Neural progenitor cell (in vitro differentiated cells): ENCODE data around the gene MCUR1. TPM values are rescaled to one million over a fixed set of nuclear protein-coding genes. Genes with fewer than 3 reads are reported as not detected.
A peak's percentile ranks its signal among the peaks of the same experiment; 100 is the strongest.
"Not testable (repeated sequence)": the region's sequence is repeated elsewhere in the genome, so short reads cannot be mapped to it uniquely, and the experiment has no call there.

ENCODE experiments used
- DNase-seq: peaks from one replicate; pipeline ENCODE4 v3.0.0-alpha.2; 2016; ENCODE audit warnings: low spot score
- H2AFZ ChIP-seq: fragments of 200-600 bp; sonication (generic); replicated peaks from 2 replicates; pipeline ENCODE4 v1.6.1; 2016; ENCODE audit warnings: antibody characterized with exemption
- H3F3A ChIP-seq: fragments of 200-600 bp; sonication (generic); 2 replicates; pipeline ENCODE4 v1.6.1; 2016; ENCODE audit warnings: antibody characterized with exemption, low read depth
- H3K27ac ChIP-seq: fragments of 200-600 bp; sonication (generic); 2 replicates; pipeline ENCODE4 v1.5.1; 2016; ENCODE audit warnings: mild to moderate bottlenecking
- H3K27me3 ChIP-seq: fragments of 200-600 bp; sonication (generic); 2 replicates; pipeline ENCODE4 v1.6.1; 2016; ENCODE audit warnings: mild to moderate bottlenecking, moderate library complexity
- H3K36me3 ChIP-seq: fragments of 200-600 bp; sonication (generic); 2 replicates; pipeline ENCODE4 v1.5.1; 2016
- H3K4me1 ChIP-seq: fragments of 200-600 bp; sonication (generic); 2 replicates; pipeline ENCODE4 v1.6.1; 2016; ENCODE audit warnings: mixed run types
- H3K4me2 ChIP-seq: fragments of 200-600 bp; sonication (generic); 2 replicates; pipeline ENCODE4 v1.6.1; 2016
- H3K4me3 ChIP-seq: fragments of 200-600 bp; sonication (generic); 2 replicates; pipeline ENCODE4 v1.5.1; 2016
- H3K79me2 ChIP-seq: fragments of 200-600 bp; sonication (generic); 2 replicates; pipeline ENCODE4 v1.6.1; 2016; ENCODE audit warnings: low read depth
- H3K9ac ChIP-seq: fragments of 200-600 bp; sonication (generic); 2 replicates; pipeline ENCODE4 v1.6.1; 2016
- H3K9me3 ChIP-seq: fragments of 200-600 bp; sonication (generic); 2 replicates; pipeline ENCODE4 v1.5.1; 2016; ENCODE audit warnings: low read depth
- H4K20me1 ChIP-seq: fragments of 200-600 bp; sonication (generic); 2 replicates; pipeline ENCODE4 v1.6.1; 2016; ENCODE audit warnings: low read depth
- H3K27ac Mint-ChIP-seq: 3 replicates; pipeline ENCODE4 v1.8.0; 2021; ENCODE audit warnings: mixed read lengths
- H3K27me3 Mint-ChIP-seq: 2 replicates; pipeline ENCODE4 v1.8.0; 2022; ENCODE audit warnings: low read depth, mild to moderate bottlenecking, inconsistent platforms, moderate library complexity, mixed read lengths; ENCODE audit not compliant: insufficient read depth
- H3K36me3 Mint-ChIP-seq: 3 replicates; pipeline ENCODE4 v1.8.0; 2021; ENCODE audit warnings: mixed read lengths
- H3K4me1 Mint-ChIP-seq: 3 replicates; pipeline ENCODE4 v1.8.0; 2021; ENCODE audit warnings: mixed read lengths
- H3K4me3 Mint-ChIP-seq: 3 replicates; pipeline ENCODE4 v1.8.0; 2021; ENCODE audit warnings: mild to moderate bottlenecking, moderate library complexity, mixed read lengths
- H3K9me3 Mint-ChIP-seq: 3 replicates; pipeline ENCODE4 v1.8.0; 2020; ENCODE audit warnings: mixed read lengths
- EZH2 ChIP-seq: fragments of 200-600 bp; sonication (generic); IDR thresholded peaks from 2 replicates; pipeline ENCODE4 v1.6.1; 2017; ENCODE audit warnings: antibody characterized with exemption, mild to moderate bottlenecking, moderate library complexity
- EZH2phosphoT487 ChIP-seq: fragments of 200-600 bp; sonication (generic); IDR thresholded peaks from 2 replicates; pipeline ENCODE4 v1.6.1; 2017; ENCODE audit warnings: antibody characterized with exemption
- total RNA-seq: library from RNA; depleted of rRNA; stranded (reverse); fragments of >200 nt; gene quantifications from 2 replicates; pipeline ENCODE4 v1.2.3, GENCODE V29; 2015; ENCODE audit warnings: low replicate concordance
- TF ChIP-seq, protein P1 (sequence below): fragments of 200-600 bp; sonication (generic); IDR thresholded peaks from 2 replicates; pipeline ENCODE4 v1.5.1; 2017; ENCODE audit warnings: antibody characterized with exemption, mild to moderate bottlenecking

MCUR1 gene, protein sequence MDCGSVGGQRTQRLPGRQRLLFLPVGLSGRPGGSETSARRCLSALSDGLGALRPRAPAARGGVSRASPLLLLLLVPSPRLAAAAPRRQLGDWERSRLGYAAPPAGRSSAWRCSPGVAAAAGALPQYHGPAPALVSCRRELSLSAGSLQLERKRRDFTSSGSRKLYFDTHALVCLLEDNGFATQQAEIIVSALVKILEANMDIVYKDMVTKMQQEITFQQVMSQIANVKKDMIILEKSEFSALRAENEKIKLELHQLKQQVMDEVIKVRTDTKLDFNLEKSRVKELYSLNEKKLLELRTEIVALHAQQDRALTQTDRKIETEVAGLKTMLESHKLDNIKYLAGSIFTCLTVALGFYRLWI
- 15.9 and 16.2 TPM in 2 replicates for total RNA-seq

DNA sequence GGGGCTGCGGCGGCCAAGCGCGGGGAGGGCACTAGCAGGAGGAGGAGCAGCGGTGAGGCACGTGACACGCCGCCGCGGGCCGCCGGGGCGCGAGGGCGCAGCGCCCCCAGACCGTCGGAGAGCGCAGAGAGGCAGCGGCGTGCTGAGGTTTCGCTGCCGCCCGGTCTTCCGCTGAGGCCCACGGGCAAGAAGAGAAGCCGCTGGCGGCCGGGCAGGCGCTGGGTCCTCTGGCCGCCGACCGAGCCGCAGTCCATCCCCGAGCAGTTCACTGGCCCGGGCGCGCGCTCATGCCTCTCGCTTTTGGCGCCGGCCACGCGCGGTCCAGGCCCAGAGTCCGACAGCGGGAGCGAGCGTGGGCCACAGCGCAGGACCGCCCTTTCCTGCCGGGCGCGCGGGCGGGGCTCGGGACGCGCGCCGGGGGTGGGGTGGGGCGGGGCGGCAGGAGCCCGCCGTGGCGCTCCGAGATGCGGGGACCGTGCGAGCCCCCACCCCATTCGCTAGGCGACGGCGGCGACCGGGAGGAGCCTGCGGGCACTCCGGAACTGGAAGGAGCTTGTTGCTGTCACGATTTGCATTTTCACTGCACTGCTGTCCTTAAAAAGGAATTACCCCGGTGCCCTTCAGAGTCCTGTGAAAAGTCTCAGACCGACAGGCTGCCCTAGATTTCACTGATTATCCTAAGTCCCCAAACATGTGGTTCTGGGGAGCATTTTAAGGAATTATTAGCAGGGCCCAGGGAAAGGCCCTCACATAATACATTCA is at the start of gene MCUR1:
TSS of gene MCUR1 (minus strand) at position 382 of the 762 bp plus-strand sequence. CDS start at position 254, 128 bp downstream.
- H3K27me3 Mint-ChIP-seq, result peaks cover 3% of the 10 kb centered on the region
- no peaks in the 10 kb centered on the region for H3K9me3 Mint-ChIP-seq
- H3K27ac ChIP-seq, result peak within 1 kb of the TSS; percentile 95
- peaks cover 26% of the 10 kb centered on the region for H4K20me1 ChIP-seq
- H3K4me3 ChIP-seq, result peak within 1 kb of the TSS; percentile 96
- peaks cover 22% of the 10 kb centered on the region for H3F3A ChIP-seq
- H3K36me3 ChIP-seq, result no peaks in the 10 kb centered on the region
- H3K4me3 Mint-ChIP-seq, result peak within 1 kb of the TSS; percentile 95
- no peaks in the 10 kb centered on the region for H3K9me3 ChIP-seq
- peak within 1 kb of the TSS; percentile 83 for H3K4me2 ChIP-seq
- no peaks in the 10 kb centered on the region for H3K27me3 ChIP-seq
- H3K9ac ChIP-seq, result peak within 1 kb of the TSS; percentile 78
- H2AFZ ChIP-seq, result peak within 1 kb of the TSS; percentile 96
- H3K27ac Mint-ChIP-seq, result peak within 1 kb of the TSS; percentile 90
- peaks cover 30% of the 10 kb centered on the region for H3K4me1 Mint-ChIP-seq
- peak; percentile 93 for DNase-seq
- peaks cover 41% of the 10 kb centered on the region for H3K79me2 ChIP-seq
- no peak for TF ChIP-seq EZH2
- TF ChIP-seq, protein P1, sequence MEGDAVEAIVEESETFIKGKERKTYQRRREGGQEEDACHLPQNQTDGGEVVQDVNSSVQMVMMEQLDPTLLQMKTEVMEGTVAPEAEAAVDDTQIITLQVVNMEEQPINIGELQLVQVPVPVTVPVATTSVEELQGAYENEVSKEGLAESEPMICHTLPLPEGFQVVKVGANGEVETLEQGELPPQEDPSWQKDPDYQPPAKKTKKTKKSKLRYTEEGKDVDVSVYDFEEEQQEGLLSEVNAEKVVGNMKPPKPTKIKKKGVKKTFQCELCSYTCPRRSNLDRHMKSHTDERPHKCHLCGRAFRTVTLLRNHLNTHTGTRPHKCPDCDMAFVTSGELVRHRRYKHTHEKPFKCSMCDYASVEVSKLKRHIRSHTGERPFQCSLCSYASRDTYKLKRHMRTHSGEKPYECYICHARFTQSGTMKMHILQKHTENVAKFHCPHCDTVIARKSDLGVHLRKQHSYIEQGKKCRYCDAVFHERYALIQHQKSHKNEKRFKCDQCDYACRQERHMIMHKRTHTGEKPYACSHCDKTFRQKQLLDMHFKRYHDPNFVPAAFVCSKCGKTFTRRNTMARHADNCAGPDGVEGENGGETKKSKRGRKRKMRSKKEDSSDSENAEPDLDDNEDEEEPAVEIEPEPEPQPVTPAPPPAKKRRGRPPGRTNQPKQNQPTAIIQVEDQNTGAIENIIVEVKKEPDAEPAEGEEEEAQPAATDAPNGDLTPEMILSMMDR, result peak; percentile 40
- peak; percentile 60 for TF ChIP-seq EZH2phosphoT487
- H3K36me3 Mint-ChIP-seq, result peaks cover 1% of the 10 kb centered on the region
- H3K4me1 ChIP-seq, result peaks cover 16% of the 10 kb centered on the region

DNA sequence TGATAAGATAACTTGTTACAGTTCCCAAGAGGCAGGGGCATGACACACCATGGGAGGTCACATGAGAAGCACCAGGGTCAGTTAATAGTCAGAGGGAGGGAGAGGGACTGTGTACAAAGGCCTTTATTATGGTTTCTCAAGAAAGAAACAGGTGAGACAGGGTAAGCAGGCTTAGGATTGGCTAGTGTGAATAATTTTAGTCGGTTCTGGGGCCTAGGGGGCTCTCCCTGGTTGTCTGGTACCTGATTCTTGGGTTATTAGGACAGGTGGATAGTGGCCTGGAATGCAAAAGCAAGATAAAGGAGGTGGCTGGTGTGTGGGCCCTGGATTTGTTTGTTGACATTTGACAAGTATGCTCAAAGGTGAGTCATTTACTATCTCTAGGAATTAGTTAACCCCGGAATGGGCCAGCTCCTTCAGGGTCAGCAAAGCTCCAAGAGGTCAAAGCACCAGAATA is 49.4 kb upstream of the MCUR1 start:
- H3K27ac ChIP-seq, result no peak overlapping the region
- no peaks in the 10 kb centered on the region for H3K36me3 Mint-ChIP-seq
- no peaks in the 10 kb centered on the region for H3F3A ChIP-seq
- H3K4me1 Mint-ChIP-seq, result peaks cover 8% of the 10 kb centered on the region
- H3K27me3 ChIP-seq, result no peaks in the 10 kb centered on the region
- no peaks in the 10 kb centered on the region for H3K79me2 ChIP-seq
- TF ChIP-seq EZH2 (no peak), EZH2phosphoT487 (no peak)
- TF ChIP-seq, protein P1, result no peak
- no peak overlapping the region for H3K9ac ChIP-seq
- H3K27ac Mint-ChIP-seq, result no peak overlapping the region
- H4K20me1 ChIP-seq, result no peaks in the 10 kb centered on the region
- no peaks in the 10 kb centered on the region for H3K36me3 ChIP-seq
- no peak overlapping the region for H2AFZ ChIP-seq
- H3K4me3 ChIP-seq, result no peak overlapping the region
- H3K9me3 Mint-ChIP-seq, result no peaks in the 10 kb centered on the region
- H3K27me3 Mint-ChIP-seq, result peaks cover 2% of the 10 kb centered on the region
- H3K4me3 Mint-ChIP-seq, result no peak overlapping the region
- H3K9me3 ChIP-seq, result no peaks in the 10 kb centered on the region
- no peak overlapping the region for H3K4me2 ChIP-seq
- no peak for DNase-seq
- no peaks in the 10 kb centered on the region for H3K4me1 ChIP-seq

DNA sequence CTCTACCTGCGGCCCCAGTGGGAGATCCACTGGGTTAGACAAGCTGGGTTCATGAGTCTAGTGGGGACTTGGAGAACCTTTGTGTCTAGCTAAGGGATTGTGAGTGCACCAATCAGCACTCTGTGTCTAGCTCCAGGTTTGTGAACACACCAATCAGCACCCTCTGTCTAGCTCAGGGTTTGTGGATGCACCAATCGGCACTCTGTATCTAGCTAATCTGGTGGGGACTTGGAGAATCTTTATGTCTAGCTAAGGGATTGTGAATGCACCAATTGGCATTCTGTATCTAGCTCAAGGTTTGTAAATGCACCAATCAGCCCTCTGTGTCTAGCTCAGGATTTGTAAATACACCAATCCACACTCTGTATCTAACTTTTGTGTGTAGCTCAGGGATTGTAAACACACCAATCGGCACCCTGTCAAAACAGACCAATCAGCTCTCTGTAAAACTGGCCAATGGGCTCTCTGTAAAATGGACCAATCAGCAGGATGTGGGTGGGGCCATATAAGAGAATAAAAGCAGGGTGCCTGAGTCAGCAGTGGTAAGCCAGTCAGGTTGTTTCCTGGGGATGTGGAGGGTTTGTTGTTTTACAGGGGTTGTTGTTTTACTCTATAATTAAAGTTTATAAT is 46.3 kb upstream of the MCUR1 start:
- H3K36me3 Mint-ChIP-seq, H3K27ac ChIP-seq, H3K9me3 Mint-ChIP-seq, DNase-seq, H3K27me3 Mint-ChIP-seq, H3K9ac ChIP-seq, H3K4me3 Mint-ChIP-seq, H3K27me3 ChIP-seq, H3K79me2 ChIP-seq, H3K4me1 Mint-ChIP-seq, H3K4me3 ChIP-seq, H4K20me1 ChIP-seq, H3K27ac Mint-ChIP-seq, H3K9me3 ChIP-seq, H3K4me2 ChIP-seq, H3K36me3 ChIP-seq, H3F3A ChIP-seq, H2AFZ ChIP-seq, H3K4me1 ChIP-seq: not testable (repeated sequence)
